ENCODE data around the gene ZNF407.

- TF ChIP-seq YY1 (IDR thresholded peaks at IDR 0.05) (no peak), RAD21 (IDR thresholded peaks at IDR 0.05) (no peak), CTCF (IDR thresholded peaks at IDR 0.05; ENCODE audit: low read depth, low read length, missing input control) (no peak), MAX (IDR thresholded peaks at IDR 0.05) (no peak), REST (IDR thresholded peaks at IDR 0.05) (no peak), EGR1 (IDR thresholded peaks at IDR 0.05; ENCODE audit: low read depth in 2 of 2) (no peak), GABPA (IDR thresholded peaks at IDR 0.05 in 1 of 2, conservative IDR thresholded peaks at IDR 0.05 in 1 of 2) (no peak), HNF4G (IDR thresholded peaks at IDR 0.05) (no peak), JUND (IDR thresholded peaks at IDR 0.05) (no peak)
Measured at GRCh38 chr18:74725690-74726089, 128.0 kb downstream of the ZNF407 start.
